MCF 10A (cell line): ENCODE data around the gene PITRM1. TPM values are rescaled to one million over a fixed set of nuclear protein-coding genes. Genes with fewer than 3 reads are reported as not detected.
A peak's percentile ranks its signal among the peaks of the same experiment; 100 is the strongest.

ENCODE experiments used
- BruUV-seq: library from RNA; stranded (reverse); fragments of 400-500 nt; replicated peaks from 2 replicates; lab custom pipeline; 2021; lab: Mats Ljungman, UMichigan
- CTCF ChIA-PET: fragments of 300-600 bp; sonication (Branson Sonifier 250); formaldehyde crosslinking; extraction: SDS; loops from one replicate; lab custom pipeline; 2021; ENCODE audit warnings: antibody characterized with exemption, inconsistent platforms; lab: Yijun Ruan, JAX
- POLR2A ChIA-PET: fragments of 300-600, 350-650 bp; sonication (Branson Sonifier 250); formaldehyde crosslinking; extraction: SDS; loops from one replicate; lab custom pipeline; 2020; ENCODE audit warnings: antibody characterized with exemption, inconsistent platforms; lab: Yijun Ruan, JAX
- DNase-seq: peaks from one replicate; pipeline ENCODE4 v3.0.0-alpha.2; 2018; ENCODE audit not compliant: unreplicated experiment
- H3K27ac Mint-ChIP-seq: one replicate; pipeline ENCODE4 v1.8.0; 2022; ENCODE audit warnings: mild to moderate bottlenecking, low read depth, mixed read lengths; ENCODE audit not compliant: unreplicated experiment
- H3K27me3 Mint-ChIP-seq: one replicate; pipeline ENCODE4 v1.8.0; 2022; ENCODE audit warnings: mixed read lengths; ENCODE audit not compliant: insufficient read depth, unreplicated experiment
- H3K36me3 Mint-ChIP-seq: one replicate; pipeline ENCODE4 v1.8.0; 2022; ENCODE audit warnings: mild to moderate bottlenecking, moderate library complexity, mixed read lengths; ENCODE audit not compliant: insufficient read depth, unreplicated experiment
- H3K4me1 Mint-ChIP-seq: one replicate; pipeline ENCODE4 v1.8.0; 2022; ENCODE audit warnings: mixed read lengths; ENCODE audit not compliant: insufficient read depth, unreplicated experiment
- H3K4me3 Mint-ChIP-seq: one replicate; pipeline ENCODE4 v1.8.0; 2022; ENCODE audit warnings: mild to moderate bottlenecking, moderate library complexity, mixed read lengths; ENCODE audit not compliant: unreplicated experiment
- H3K9me3 Mint-ChIP-seq: one replicate; pipeline ENCODE4 v1.8.0; 2022; ENCODE audit warnings: mixed read lengths; ENCODE audit not compliant: unreplicated experiment
- CTCF ChIP-seq: fragments of 200-600 bp; IDR thresholded peaks from one replicate; pipeline ENCODE4 v1.8.0; 2022; ENCODE audit warnings: antibody characterized with exemption, mild to moderate bottlenecking; ENCODE audit not compliant: unreplicated experiment
- intact Hi-C: fragments of 100-400 bp; cut with micrococcal nuclease; formaldehyde crosslinking; loops from 2 replicates; pipeline ENCODE4 v1.14.1; 2022
- total RNA-seq: library from RNA; stranded (reverse); gene quantifications from 2 replicates; pipeline ENCODE4 v1.2.3, GENCODE V29; 2022

PITRM1 gene
- total RNA-seq, 1 experiment from 2014 or later = 132 TPM

- CTCF ChIA-PET = no interaction called here
- no peak for DNase-seq
- Mint-ChIP-seq H3K27ac (no peak overlapping the region), H3K4me1 (peaks cover 8% of the 10 kb centered on the region), H3K27me3 (no peaks in the 10 kb centered on the region), H3K36me3 (peaks cover 57% of the 10 kb centered on the region), H3K4me3 (no peak overlapping the region), H3K9me3 (no peaks in the 10 kb centered on the region)
- BruUV-seq = no TSS peak
- intact Hi-C loops = no loop called here
- POLR2A ChIA-PET = no interaction called here
- TF ChIP-seq CTCF = no peak
These were observed 48.8 kb downstream of the PITRM1 start for GRCh38 chr10:3123571-3124411.

- intact Hi-C loops = no loop called here
- H3K4me1 Mint-ChIP-seq = peaks cover 8% of the 10 kb centered on the region
- H3K27ac Mint-ChIP-seq = no peak overlapping the region
- no peak for TF ChIP-seq CTCF
- no peaks in the 10 kb centered on the region for H3K27me3 Mint-ChIP-seq
- no TSS peak for BruUV-seq
- no peak overlapping the region for H3K4me3 Mint-ChIP-seq
- DNase-seq = peak; percentile 68
- CTCF ChIA-PET = interaction anchor here (0.6 to 1.1 kb wide), 3 partner anchors 31 to 1643 kb away, joined by 3 to 7 read pairs (median 3); no protein-coding TSS in a partner anchor
- POLR2A ChIA-PET = interaction anchor here (1.2 kb wide), 1 partner anchor 29 kb away, joined by 3 read pairs; no protein-coding TSS in a partner anchor
- peaks cover 62% of the 10 kb centered on the region for H3K36me3 Mint-ChIP-seq
- H3K9me3 Mint-ChIP-seq = no peaks in the 10 kb centered on the region
These were observed 49.9 kb downstream of the PITRM1 start for GRCh38 chr10:3122486-3123205.

GRCh38 chr10:3122034-3122433, 50.5 kb downstream of the PITRM1 start:
- no peak overlapping the region for H3K4me3 Mint-ChIP-seq
- BruUV-seq = no TSS peak
- no peaks in the 10 kb centered on the region for H3K9me3 Mint-ChIP-seq
- ChIA-PET CTCF (interaction anchor here (0.6 to 1.1 kb wide), 2 partner anchors 32 to 48 kb away, joined by 3 to 7 read pairs; no protein-coding TSS in a partner anchor), POLR2A (interaction anchor here (0.8 to 1.5 kb wide), 3 partner anchors 9 to 28 kb away, joined by 3 to 8 read pairs (median 3); no protein-coding TSS in a partner anchor)
- no peak overlapping the region for H3K27ac Mint-ChIP-seq
- no peak for DNase-seq
- H3K4me1 Mint-ChIP-seq = peaks cover 8% of the 10 kb centered on the region
- intact Hi-C loops = no loop called here
- no peaks in the 10 kb centered on the region for H3K27me3 Mint-ChIP-seq
- no peak for TF ChIP-seq CTCF
- H3K36me3 Mint-ChIP-seq = peaks cover 67% of the 10 kb centered on the region
